ENCODE measurements around the gene TMC6.

Gene TMC6

GRCh38 chr17:78128551-78129350 is at the start of gene TMC6:
Gene TMC6 (minus strand): TSS chr17:78128755. CDS start chr17:78126832, 1,923 bp downstream.
- H3K4me3 ChIP-seq (ENCODE audit: control insufficient read depth, low read depth, low read length) = peak within 1 kb of the TSS; percentile 4
- no peak for TF ChIP-seq CTCF (conservative IDR thresholded peaks at IDR 0.05; ENCODE audit: control insufficient read depth, insufficient read depth, low read depth, low read length)
- no peak for DNase-seq (ENCODE audit: low read depth)

- peak; percentile 78 for TF ChIP-seq CTCF (conservative IDR thresholded peaks at IDR 0.05; ENCODE audit: control insufficient read depth, insufficient read depth, low read depth, low read length)
- no peak overlapping the region for H3K4me3 ChIP-seq (ENCODE audit: control insufficient read depth, low read depth, low read length)
- peak; percentile 41 for DNase-seq (ENCODE audit: low read depth)
Observed at GRCh38 chr17:78176548-78177025, 48.0 kb upstream of the TMC6 start.

GRCh38 chr17:78175643-78175981 is 47.1 kb upstream of the TMC6 start:
- TF ChIP-seq CTCF (conservative IDR thresholded peaks at IDR 0.05; ENCODE audit: control insufficient read depth, insufficient read depth, low read depth, low read length) = no peak
- no peak for DNase-seq (ENCODE audit: low read depth)

GRCh38 chr17:78174870-78175642 is 46.5 kb upstream of the TMC6 start:
- H3K4me3 ChIP-seq (ENCODE audit: control insufficient read depth, low read depth, low read length) = no peak overlapping the region
- DNase-seq (ENCODE audit: low read depth) = no peak
- no peak for TF ChIP-seq CTCF (conservative IDR thresholded peaks at IDR 0.05; ENCODE audit: control insufficient read depth, insufficient read depth, low read depth, low read length)

More at GRCh38 chr17:78175643-78175981, 47.1 kb upstream of the TMC6 start:
- no peak overlapping the region for H3K4me3 ChIP-seq (ENCODE audit: control insufficient read depth, low read depth, low read length)

- DNase-seq (ENCODE audit: low read depth) = no peak
- no peak for TF ChIP-seq CTCF (conservative IDR thresholded peaks at IDR 0.05; ENCODE audit: control insufficient read depth, insufficient read depth, low read depth, low read length)
- H3K4me3 ChIP-seq (ENCODE audit: control insufficient read depth, low read depth, low read length) = no peak overlapping the region
Observed at GRCh38 chr17:78174346-78174869, 45.9 kb upstream of the TMC6 start.

- no peak overlapping the region for H3K4me3 ChIP-seq (ENCODE audit: control insufficient read depth, low read depth, low read length)
- no peak for DNase-seq (ENCODE audit: low read depth)
- TF ChIP-seq CTCF (conservative IDR thresholded peaks at IDR 0.05; ENCODE audit: control insufficient read depth, insufficient read depth, low read depth, low read length) = no peak
Observed at GRCh38 chr17:78173097-78173715, 44.7 kb upstream of the TMC6 start.
